Measurements from ENCODE around the gene VIPR2. TPM values are rescaled to one million over a fixed set of nuclear protein-coding genes. Genes with fewer than 3 reads are reported as not detected.

The VIPR2 gene
- total and polyA plus RNA-seq, 2 of the 13 experiments (the other 11 are each of a cell fraction or from before 2014, with no cell fraction given), result not detected

GRCh38 chr7:159117366-159118196 lies 27.1 kb downstream of the VIPR2 start:
- Histone ChIP-seq H3K4me3 (replicated peaks in 1 of 3; ENCODE audit: insufficient read depth in 1 of 3, low read depth in 2 of 3, low read length in 3 of 3) (no peak overlapping the region), H4K20me1 (ENCODE audit: insufficient read depth, low read length) (no peaks in the 10 kb centered on the region), H3K9me3 (ENCODE audit: low read length) (no peaks in the 10 kb centered on the region), H2AFZ (ENCODE audit: low read length) (no peak overlapping the region), H3K27me3 (ENCODE audit: control insufficient read depth in 1 of 2, insufficient read depth in 2 of 2, low read length in 2 of 2) (peaks cover 3 to 95% of the 10 kb centered on the region in 2 experiments; a peak in 4 of 5 replicates), H3K4me2 (ENCODE audit: low read depth, low read length) (no peak overlapping the region), H3K36me3 (replicated peaks in 1 of 2; ENCODE audit: control insufficient read depth in 1 of 2, insufficient read depth in 2 of 2, low read length in 2 of 2) (no peaks in the 10 kb centered on the region), H3K79me2 (ENCODE audit: insufficient read depth, low read length) (no peaks in the 10 kb centered on the region), H3K4me1 (ENCODE audit: insufficient read depth, low read length) (no peaks in the 10 kb centered on the region), H3K27ac (ENCODE audit: extremely low read length, insufficient read depth, low read length) (no peak overlapping the region), H3K9ac (ENCODE audit: insufficient read depth, low read depth, low read length) (no peak overlapping the region)
- intact Hi-C loops (cut with micrococcal nuclease; ENCODE audit: unreplicated experiment) (no loop called here), in situ Hi-C loops (cut with HindIII; ENCODE audit: extremely low pct_ligation_motif_present, low pct_unique_long_range_greater_than_20kb) (no loop called here)
- FAIRE-seq (no peak), DNase-seq (ENCODE audit: low spot score) (no peak), ATAC-seq (no peak)
- no TSS peak for BruUV-seq (replicated peaks)
- CTCF ChIA-PET (ENCODE audit: low intra/inter-chr PET ratio, low total read pairs), result no interaction called here
- TF ChIP-seq ZNF672 (CRISPR knock-in tag; IDR thresholded peaks at IDR 0.05) (no peak), NFE2L1 (CRISPR knock-in tag; IDR thresholded peaks at IDR 0.05; ENCODE audit: borderline replicate concordance) (no peak), ZNF550 (CRISPR knock-in tag; IDR thresholded peaks at IDR 0.05; ENCODE audit: borderline replicate concordance) (no peak), ZNF703 (CRISPR knock-in tag; IDR thresholded peaks at IDR 0.05; ENCODE audit: borderline replicate concordance) (no peak), ZNF737 (CRISPR knock-in tag; IDR thresholded peaks at IDR 0.05; ENCODE audit: borderline replicate concordance) (no peak), ESRRA (CRISPR knock-in tag; IDR thresholded peaks at IDR 0.05; ENCODE audit: low read depth) (no peak), ZNF670 (CRISPR knock-in tag; IDR thresholded peaks at IDR 0.05; ENCODE audit: borderline replicate concordance) (no peak), AKAP8 (CRISPR knock-in tag; IDR thresholded peaks at IDR 0.05) (no peak), ZNF879 (CRISPR knock-in tag; IDR thresholded peaks at IDR 0.05) (no peak), ISL2 (CRISPR knock-in tag; IDR thresholded peaks at IDR 0.05) (no peak)
- 15% methylated on average over 12 of the region's 17 CpGs for WGBS (ENCODE audit: low lambda C conversion rate)
- POLR2A ChIA-PET, result no interaction called here
